ENCODE data around the gene TMEM256.
"Not testable (repeated sequence)": the region's sequence is repeated elsewhere in the genome, so short reads cannot be mapped to it uniquely, and the experiment has no call there.

TMEM256 gene

GRCh38 chr17:7383742-7384488 lies 20.0 kb downstream of the TMEM256 start:
- DNase-seq (ENCODE audit: low read depth in 2 of 2) = no peak

DNA sequence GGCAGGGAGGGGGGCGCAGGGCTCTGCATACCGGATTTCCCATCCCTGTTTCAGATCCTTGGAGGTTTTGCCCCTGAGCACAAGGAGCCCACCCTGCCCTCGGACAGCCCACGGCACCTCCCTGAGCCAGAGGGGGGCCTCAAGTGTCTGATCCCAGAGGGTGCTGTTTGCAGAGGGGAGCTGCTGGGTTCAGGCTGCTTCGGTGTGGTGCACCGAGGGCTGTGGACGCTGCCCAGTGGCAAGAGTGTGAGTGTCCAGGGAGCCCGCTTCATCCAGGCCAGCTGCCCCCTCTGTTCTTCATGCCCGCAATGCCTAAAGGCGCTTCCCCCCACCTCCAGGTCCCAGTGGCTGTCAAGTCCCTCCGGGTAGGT lies 20.5 kb downstream of the TMEM256 start:
- DNase-seq (ENCODE audit: low read depth in 2 of 2) = no peak

- DNase-seq (ENCODE audit: low read depth in 2 of 2) = no peak
These were observed 21.0 kb downstream of the TMEM256 start for GRCh38 chr17:7382901-7383300.

DNA sequence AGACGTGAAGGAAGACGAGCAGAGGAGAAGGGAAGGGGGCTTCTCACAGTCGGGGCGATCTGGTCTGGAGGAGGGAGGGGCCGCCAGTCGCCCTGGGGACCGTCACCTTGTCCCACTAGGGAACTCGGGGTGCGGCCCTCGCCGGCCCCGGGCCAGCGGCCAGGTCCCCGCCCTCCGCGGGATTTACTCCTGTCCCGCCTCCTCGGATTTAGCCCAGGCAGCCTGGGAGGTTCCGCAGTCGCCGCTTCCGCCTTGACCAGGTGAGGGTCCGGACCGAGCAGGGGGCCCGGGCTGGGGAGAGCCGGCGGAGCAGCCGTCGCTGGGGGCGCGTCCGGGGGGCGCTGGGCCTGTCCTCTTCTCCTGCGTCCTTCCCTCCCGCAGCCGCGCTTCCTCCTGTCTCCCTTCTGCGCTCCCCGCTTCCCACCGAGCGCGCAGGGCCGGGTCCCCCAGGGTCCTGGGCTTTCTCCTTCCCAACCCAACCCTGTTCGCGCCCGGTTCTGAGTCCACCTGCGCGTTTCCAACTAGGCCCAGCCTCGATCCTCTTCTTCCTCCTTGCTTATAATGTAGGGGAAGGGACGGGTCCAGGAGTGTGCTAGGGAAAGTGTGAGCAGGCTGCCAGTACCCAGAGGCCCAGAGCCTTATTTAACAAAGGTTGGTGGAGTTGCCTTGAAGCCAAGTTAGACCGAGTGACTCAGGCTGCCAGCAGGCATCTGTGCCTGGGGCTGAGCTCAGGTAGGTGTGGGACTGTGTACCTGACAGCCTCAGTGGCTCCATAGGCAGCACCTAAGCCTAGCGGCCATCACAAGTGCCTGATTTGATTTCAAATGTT lies 22.8 kb downstream of the TMEM256 start, which contains the start of gene TNK1:
Gene TNK1 (plus strand): TSS at position 235 of the 829 bp plus-strand sequence. CDS start 1,838 bp downstream, outside the sequence.
- DNase-seq (ENCODE audit: low read depth in 2 of 2) = no peak

GRCh38 chr17:7380321-7380720 lies 23.6 kb downstream of the TMEM256 start:
- DNase-seq (ENCODE audit: low read depth in 2 of 2) = no peak

- no peak for DNase-seq (ENCODE audit: low read depth in 2 of 2)
These were observed 24.8 kb downstream of the TMEM256 start for GRCh38 chr17:7379134-7379533.

DNA sequence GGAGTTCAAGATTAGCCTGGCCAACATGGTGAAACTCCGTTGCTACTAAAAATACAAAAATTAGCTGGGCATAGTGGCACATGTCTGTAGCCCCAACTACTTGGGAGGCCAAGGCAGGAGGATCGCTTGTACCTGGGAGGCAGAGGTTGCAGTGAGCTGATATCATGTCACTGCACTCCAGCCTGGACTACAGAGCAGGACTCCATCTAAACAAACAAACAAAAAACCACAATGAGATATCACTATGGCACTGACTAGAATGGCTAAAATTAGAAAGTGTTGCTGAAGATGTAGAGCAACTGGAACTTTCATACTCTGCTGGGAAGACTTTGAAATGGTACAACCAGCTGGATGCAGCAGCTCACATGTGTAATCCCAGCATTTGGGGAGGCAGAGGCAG lies 29.5 kb downstream of the TMEM256 start:
- DNase-seq (ENCODE audit: low read depth in 2 of 2) = no peak

DNA sequence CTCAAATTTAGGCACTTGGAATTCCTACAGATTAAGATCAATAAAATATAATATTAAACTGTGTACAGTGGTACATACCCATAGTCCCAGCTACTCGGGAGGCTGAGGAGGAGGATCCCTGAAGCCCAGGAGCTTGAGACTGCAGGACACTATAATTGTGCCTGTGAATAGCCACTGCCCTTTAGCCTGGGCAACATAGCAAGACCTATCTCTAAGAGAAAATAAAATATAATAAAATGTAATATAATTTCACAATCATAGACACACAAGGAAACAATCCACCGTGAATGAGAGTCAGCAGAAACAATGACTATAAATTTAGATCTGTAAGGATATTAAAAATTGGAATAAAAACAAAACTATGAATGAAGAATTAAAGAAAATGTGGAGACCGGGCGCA lies 33.0 kb downstream of the TMEM256 start:
- no peak for DNase-seq (ENCODE audit: low read depth in 2 of 2)

GRCh38 chr17:7369825-7370224 lies 34.1 kb downstream of the TMEM256 start:
- no peak for DNase-seq (ENCODE audit: low read depth in 2 of 2)

DNA sequence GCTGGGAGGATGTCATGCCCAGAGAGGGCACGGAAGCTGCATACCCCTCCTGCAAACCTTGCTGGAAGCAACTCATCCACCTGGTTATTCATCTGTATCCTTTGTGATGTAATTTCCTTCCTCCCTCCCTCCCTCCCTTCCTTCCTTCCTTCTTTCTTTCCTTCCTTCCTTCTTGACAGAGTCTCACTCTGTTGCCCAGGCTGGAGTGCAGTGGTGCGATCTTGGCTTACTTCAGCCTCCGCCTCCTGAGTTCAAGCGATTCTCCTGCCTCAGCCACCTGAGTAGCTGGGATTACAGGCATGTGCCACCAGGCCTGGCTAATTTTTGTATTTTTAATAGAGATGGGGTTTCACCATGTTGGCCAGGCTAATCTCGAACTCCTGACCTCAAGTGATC lies 35.3 kb downstream of the TMEM256 start:
- DNase-seq (ENCODE audit: low read depth in 2 of 2) = not testable (repeated sequence)

DNA sequence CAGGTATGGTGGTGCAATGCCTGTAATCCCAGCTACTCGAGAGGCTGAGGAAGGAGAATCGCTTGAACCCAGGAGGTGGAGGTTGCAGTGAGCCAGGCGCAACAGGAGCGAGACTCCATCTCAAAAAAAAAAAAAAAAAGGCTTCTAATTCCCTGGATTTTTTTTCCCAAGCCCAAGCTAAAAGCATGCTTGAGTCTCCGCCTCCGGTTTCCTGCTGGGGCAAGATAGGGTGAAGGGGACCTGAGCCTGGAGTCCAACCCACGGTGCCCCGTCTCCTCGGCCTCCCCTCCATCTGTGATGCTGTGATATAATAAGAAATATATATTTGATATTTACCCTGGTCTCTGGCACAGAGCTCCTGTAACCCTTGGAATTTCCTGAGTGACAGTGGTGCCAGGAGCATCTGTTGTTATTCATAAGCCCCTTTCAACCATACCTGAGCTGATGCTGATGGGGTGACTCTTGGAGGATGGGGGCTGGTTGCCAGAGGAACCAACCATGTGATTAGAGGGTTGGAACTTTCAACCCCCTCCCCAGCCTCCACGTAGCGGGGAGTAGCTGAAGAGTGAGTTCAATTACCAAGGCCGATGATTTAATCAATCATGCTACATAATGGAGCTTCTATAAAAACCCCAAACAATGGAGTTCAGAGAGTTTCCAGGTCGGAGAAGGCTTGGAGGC lies 35.8 kb downstream of the TMEM256 start:
- DNase-seq (ENCODE audit: low read depth in 2 of 2) = no peak

- no peak for DNase-seq (ENCODE audit: low read depth in 2 of 2)
These were observed 36.8 kb downstream of the TMEM256 start for GRCh38 chr17:7367083-7367482.

- not testable (repeated sequence) for DNase-seq (ENCODE audit: low read depth in 2 of 2)
These were observed 37.9 kb downstream of the TMEM256 start for GRCh38 chr17:7365963-7366362.

DNA sequence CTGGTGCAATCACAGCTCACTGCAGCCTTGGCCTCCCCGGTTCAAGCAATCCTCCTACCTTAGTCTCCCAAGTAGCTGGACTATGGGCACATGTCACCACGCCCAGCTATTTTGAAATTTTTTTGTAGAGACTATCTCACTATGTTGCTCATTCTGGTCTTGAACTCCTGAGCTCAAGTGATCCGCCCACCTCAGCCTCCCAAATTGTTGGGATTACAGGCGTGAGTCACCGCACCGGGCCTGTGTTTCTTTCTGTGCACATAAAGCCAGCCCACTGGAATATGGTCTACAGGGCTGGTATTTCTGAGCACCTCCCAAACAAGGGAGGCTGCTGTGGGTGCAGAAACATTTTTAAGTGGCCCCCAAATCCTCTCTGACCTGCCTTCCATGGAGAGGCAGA lies 40.6 kb downstream of the TMEM256 start:
- no peak for DNase-seq (ENCODE audit: low read depth in 2 of 2)

GRCh38 chr17:7361906-7362305 lies 42.0 kb downstream of the TMEM256 start:
- no peak for DNase-seq (ENCODE audit: low read depth in 2 of 2)

- DNase-seq (ENCODE audit: low read depth in 2 of 2) = no peak
These were observed 46.5 kb downstream of the TMEM256 start for GRCh38 chr17:7357381-7357780.

DNA sequence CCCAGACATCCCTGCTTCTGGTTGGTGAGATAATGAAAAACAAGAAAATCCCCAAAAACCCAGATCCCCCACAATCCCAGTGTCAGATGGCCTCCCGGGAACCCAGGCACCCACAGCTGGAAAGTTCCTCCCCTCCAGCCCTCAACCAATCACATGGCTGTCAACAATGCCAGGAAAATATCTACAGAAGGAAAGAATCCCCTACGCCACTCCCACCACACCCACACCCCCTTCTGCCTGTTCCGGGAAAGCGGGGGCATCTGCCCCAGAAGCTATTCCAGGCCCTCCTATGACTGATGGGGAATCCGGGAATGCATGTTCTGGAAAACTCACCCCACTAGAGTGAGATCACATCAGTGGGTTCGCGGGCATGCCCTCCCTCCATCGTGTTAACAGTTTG lies 47.1 kb downstream of the TMEM256 start:
- DNase-seq (ENCODE audit: low read depth in 2 of 2) = no peak

DNA sequence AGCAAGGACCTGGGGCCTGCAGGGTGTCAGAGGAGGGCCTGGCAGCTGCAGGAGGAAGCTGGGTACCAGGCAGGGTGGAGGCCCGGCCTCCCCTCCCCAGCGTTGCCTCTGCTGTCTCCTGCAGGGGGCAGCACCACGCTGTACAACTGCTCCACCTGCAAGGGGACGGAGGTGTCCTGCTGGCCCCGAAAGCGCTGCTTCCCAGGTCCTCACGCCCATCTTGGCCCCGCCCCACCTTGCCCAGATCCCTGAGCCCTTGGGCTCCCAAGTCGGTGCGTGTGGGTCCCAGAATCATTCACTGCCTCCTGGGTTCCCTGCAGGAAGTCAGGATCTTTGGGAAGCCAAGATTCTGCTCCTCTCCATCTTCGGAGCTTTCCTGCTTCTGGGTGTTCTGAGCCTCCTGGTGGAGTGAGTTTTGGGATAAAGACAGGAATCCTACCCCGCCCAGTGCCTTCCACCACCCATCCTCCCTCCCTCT lies 47.8 kb downstream of the TMEM256 start:
- DNase-seq (ENCODE audit: low read depth in 2 of 2) = no peak

- DNase-seq (ENCODE audit: low read depth in 2 of 2) = no peak
These were observed 48.3 kb downstream of the TMEM256 start for GRCh38 chr17:7355573-7355972.

DNA sequence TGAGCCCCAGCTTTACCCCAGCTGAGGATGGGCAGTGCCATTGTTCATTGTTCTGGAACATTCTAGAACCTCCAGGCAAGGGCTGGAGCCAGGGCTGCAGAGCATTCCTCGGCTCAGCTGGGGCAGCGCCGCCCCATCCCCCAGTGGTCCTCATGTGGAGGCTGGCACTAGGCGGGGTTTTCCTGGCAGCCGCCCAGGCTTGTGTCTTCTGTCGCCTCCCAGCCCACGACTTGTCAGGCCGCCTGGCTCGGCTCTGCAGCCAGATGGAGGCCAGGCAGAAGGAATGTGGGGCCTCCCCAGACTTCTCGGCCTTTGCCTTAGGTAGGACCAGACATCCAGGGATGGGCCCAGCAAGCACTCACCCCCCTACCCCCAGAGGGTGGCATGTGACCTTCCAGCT lies 48.8 kb downstream of the TMEM256 start, which contains the start of gene TMEM95:
Gene TMEM95 (plus strand): TSS at position 104 of the 400 bp plus-strand sequence. CDS start 49 bp downstream, at position 153.
- no peak for DNase-seq (ENCODE audit: low read depth in 2 of 2)

DNA sequence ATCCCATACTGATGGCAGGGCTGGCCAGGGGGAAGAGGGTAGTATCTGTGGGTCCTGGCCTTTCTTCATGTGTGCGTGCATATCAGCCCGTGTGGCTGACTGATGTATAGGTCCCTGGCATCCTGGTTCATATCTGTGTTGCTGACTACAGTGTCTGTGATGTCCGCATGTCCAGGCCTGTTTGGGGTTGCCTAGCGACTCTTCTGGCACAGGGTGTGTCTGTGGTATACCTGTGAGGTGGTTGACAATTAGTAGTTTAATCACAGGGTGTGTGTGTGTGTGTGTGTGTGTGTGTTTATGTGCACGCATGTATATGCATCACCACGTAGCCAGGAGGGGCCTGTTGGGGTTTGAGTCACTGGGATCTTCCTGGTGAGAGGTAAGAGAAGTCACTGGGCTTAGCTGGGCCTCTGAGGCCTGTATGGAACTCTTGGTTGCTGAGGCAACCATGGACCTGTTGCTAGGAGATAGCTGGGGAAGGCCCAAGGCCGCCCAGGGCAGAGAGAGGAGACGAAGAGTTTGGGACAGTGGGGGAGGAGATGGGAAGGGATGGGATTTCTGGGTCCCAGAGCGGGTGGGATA lies 49.5 kb downstream of the TMEM256 start:
- no peak for DNase-seq (ENCODE audit: low read depth in 2 of 2)
